ENCODE results near the gene UBAP2L.
"Not testable (repeated sequence)": the region's sequence is repeated elsewhere in the genome, so short reads cannot be mapped to it uniquely, and the experiment has no call there.

Gene UBAP2L

GRCh38 chr1:154240294-154240833 is 19.6 kb downstream of the UBAP2L start:
- DNase-seq (ENCODE audit: low read depth, low spot score) = no peak

GRCh38 chr1:154241703-154242351 is 21.1 kb downstream of the UBAP2L start:
- DNase-seq (ENCODE audit: low read depth, low spot score) = no peak

GRCh38 chr1:154253671-154254070 is 32.9 kb downstream of the UBAP2L start:
- no peak for DNase-seq (ENCODE audit: low read depth, low spot score)

GRCh38 chr1:154256686-154257085 is 35.9 kb downstream of the UBAP2L start:
- DNase-seq (ENCODE audit: low read depth, low spot score) = no peak

GRCh38 chr1:154258784-154259183 is 38.0 kb downstream of the UBAP2L start:
- no peak for DNase-seq (ENCODE audit: low read depth, low spot score)

DNA sequence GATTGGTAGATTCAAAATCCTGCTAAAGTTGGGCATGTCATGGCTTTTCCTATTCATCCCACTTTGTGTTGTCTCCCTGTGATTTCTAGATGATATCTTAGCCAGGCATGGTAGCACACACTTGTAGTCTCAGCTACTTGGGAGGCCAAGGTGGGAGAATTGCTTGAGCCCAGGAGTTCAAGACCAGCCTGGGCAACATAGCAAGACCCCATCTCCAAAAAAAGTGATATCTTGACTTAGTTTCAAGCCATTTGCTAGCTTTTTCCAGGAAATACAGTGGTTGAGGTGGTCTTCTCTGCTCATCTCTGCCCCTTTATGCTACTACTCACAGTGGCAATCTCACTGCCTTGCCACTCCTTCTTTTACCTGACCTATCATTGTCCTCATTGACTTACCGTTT is 39.4 kb downstream of the UBAP2L start:
- no peak for DNase-seq (ENCODE audit: low read depth, low spot score)

DNA sequence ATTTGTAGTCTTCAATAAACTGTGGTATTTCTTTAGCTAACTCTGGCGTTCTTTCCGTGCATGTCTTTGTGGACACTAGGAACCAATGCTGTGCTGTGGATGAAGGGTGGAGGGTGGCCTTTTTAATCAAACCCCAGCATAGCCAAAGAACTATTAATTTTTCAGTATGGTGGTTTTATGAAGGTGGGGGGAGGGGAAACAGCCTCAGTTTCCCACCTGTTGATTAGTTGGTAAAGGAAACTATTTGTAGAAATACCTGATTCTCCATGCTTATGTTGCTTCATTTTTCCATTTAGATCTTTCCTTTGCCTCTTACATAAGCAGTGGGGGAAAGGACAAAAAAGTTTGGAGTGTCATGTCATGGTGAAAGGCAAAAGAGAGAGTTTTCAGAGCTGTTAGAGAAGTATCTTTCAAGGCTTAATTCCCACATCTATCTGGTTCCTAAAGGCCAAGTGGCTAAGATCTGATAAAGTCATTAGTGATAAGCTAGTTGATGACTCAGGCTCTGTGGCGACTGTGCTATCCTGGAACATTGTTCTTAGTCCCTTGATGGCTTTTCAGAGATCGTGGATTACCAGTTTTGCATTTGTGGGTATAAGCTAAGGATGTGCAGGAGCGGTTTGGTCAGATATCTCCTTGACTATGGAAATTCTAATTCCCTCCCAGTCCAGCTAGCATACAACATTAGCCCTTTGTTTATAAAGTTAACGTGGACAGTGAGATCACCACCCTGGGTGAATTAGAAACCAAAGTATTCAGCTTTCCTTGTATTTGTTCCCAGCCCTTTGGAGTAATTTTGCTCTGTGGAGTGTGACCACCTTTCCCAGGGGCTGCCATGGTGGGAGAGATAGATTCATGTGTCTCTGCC is 42.9 kb downstream of the UBAP2L start:
- no peak for DNase-seq (ENCODE audit: low read depth, low spot score)

DNA sequence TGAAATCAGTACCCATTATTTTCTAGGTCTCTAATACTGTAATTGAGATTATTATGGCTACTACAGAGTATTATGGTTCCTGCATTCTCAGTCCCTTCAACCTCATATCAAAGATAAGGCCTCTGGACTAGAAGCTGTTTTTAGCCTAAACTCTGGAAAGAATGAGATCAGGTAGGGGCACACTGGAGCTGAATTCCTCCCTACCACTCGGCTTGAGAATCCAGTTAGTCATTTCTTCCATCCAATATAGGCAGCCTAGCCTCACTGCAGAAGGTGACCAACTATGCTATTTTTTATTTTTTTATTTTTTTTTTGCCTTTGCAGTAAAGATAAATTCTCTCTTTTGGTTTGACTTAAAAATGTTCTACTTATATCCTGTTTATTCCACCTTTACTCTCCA is 43.7 kb downstream of the UBAP2L start:
- no peak for DNase-seq (ENCODE audit: low read depth, low spot score)

GRCh38 chr1:154265586-154265985 is 44.8 kb downstream of the UBAP2L start:
- DNase-seq (ENCODE audit: low read depth, low spot score) = no peak

DNA sequence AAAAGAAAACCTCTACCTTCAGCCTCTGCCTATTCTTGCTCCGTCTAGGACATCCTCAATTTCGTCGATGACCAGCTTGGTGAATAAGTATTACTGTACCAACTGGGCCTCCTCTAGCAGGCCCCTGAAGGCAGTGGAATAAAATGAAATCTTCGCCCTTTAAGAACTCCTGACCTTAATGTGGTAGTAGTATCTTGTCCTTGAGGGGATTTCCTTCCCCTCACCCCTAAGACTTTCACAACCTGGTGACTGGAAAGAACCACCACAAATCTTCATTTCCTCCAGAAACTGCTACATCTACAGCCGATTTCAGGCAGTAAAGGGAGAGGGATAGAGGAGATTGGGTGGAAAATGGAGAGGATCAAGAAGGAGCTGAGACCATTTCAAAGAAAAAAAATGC is 50.1 kb downstream of the UBAP2L start:
- no peak for DNase-seq (ENCODE audit: low read depth, low spot score)

DNA sequence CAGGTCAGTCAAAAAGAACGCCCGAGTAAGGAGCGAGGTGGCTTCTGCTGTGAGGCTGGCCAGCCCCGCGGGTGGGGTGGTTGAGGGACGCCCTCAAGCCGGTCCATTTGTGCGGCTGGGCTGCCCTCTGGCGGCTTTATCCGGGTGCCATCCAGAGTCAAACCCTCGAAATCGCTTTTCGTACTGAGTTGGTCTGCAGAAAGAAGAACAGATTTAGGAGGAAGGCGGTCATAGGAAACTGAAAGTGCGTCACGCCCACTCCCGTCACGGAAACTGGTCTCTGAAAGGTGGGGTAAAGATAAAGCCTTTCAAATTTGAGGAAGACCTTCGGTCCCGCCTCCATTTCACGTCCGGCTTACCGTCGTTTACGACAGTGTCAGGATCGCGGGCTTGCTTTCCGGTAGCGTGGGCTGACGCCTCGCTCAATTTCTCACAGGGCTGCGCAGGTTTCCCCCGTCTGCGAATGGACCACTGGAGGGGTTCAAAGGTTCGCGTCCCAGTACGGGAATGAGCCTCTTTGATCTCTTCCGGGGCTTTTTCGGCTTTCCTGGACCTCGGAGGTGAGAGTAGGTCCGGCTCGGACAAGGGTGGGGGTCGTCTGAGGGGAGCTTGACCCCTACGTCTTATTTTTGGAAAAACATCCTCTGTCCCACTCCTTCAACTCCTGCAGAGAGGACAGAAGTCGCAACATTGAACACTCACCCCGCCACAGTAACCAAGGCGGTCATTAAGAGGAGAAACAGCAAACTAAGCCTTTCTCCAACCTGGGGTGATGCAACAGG is 51.7 kb downstream of the UBAP2L start, which contains the start of gene HAX1:
TSS of gene HAX1 (plus strand) at position 413 of the 782 bp plus-strand sequence. CDS start at position 508, 95 bp downstream.
- DNase-seq (ENCODE audit: low read depth, low spot score) = peak; percentile 96

DNA sequence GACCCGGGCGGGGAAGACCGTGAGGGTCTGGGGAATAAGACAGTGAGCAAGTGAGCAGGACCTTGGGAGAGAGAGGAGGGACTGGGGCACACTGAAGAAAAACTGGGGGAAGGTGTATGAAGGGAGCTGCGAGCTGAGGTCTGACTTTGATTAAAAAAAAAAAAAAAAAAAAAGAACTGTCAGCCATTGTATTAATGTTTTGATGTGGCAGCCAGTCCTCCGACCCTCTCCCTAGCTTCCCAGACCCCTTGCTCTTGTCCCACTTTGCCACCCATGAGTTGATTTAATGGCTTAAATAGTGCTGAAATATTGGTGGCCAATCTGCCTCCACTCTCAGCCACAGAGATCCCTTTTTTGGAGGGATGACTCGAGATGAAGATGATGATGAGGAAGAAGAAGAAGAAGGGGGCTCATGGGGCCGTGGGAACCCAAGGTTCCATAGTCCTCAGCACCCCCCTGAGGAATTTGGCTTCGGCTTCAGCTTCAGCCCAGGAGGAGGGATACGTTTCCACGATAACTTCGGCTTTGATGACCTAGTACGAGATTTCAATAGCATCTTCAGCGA is 52.3 kb downstream of the UBAP2L start:
- DNase-seq (ENCODE audit: low read depth, low spot score) = peak; percentile 6

GRCh38 chr1:154276797-154277196 is 56.0 kb downstream of the UBAP2L start:
- peak; percentile 23 for DNase-seq (ENCODE audit: low read depth, low spot score)

GRCh38 chr1:154287591-154287990 is 66.8 kb downstream of the UBAP2L start:
- not testable (repeated sequence) for DNase-seq (ENCODE audit: low read depth, low spot score)

GRCh38 chr1:154288661-154289060 is 67.9 kb downstream of the UBAP2L start:
- no peak for DNase-seq (ENCODE audit: low read depth, low spot score)

DNA sequence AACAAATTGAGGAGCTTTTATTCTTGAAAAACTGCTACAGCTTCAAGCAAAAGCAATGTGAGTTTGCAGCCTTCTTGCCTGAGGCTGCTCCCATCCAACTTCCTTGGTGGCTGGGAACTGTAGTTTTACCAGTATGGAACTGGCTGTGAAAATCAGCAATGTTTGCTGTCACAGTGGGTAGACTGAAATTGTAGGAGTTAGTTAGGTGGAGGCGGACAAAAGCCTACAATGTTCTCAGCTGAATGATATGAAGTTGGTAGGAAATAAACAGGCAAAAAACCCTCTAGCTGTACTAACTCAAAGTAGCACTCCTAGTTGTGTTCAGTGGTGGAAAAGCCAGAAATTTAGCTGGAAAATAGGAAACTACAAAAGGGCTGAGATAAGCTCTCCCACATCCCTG is 70.2 kb downstream of the UBAP2L start:
- no peak for DNase-seq (ENCODE audit: low read depth, low spot score)

- DNase-seq (ENCODE audit: low read depth, low spot score) = no peak
These were observed 74.9 kb downstream of the UBAP2L start for GRCh38 chr1:154295408-154296235.

DNA sequence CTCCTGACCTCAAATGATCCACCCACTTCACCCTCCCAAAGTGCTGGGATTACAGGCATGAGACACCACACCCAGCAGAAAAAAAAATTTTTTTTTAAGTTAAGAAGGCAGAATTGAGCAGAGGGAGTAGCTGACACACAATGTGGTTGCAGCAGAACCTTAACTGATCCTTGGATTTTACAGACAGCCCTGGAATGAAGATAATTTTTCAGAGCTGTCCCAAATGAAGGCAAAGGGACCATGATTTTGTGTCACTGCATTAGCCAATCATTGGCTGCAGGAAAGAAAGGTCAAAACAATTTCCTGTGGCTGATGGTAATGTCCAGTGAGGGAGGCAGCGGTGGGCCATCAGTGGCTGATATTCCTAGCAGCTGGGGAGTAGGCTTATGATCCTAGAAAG is 80.8 kb downstream of the UBAP2L start:
- no peak for DNase-seq (ENCODE audit: low read depth, low spot score)

DNA sequence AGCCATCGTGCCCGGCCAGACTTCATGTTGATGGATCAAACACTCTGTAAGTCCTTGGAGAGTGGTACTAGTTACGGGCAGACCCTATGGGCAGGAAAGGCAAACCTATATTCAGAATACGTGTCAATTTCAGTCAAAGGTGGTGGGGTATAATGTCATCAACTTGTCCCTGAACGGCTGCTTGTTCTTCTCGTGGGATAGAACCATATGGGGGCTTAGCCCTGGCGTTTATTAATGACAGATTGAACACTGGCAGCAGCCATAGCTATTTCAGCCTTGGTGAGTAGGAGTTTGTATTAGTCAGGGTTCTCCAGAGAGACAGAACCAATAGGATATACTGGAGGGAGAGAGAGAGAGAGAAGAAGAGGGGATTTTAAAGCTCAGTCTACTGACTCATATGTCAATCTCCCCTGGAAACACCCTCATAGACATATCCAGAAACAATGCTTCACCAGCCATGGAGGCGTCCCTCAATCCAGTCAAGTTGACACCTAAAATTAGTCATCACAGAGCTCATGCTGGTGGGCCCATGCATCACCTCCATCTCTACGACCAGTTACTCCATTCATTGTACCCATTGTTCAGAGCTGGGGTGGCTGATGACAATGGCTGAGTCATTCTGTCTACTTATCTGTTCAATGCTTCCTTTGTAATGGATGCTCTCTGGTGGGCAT is 84.0 kb downstream of the UBAP2L start:
- DNase-seq (ENCODE audit: low read depth, low spot score) = no peak

DNA sequence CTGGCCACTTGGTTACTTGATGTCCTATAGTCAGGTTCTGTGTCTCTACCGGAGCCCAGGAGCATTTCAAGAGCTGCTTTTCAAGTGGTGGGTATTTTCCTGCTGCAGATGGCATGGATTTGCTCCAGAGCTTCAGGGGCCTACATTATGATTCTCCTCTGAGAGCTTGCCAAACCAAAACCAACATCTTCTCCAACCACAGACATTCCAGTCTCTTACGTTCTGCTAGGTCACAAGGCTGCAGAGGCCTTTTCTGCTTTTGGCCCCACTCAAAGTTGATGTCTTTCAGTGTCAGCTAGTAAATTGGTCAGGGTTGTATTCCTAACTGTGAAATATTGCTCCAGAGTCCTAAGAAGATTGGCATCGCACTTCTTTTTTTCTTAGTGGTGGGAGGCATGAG is 85.4 kb downstream of the UBAP2L start:
- no peak for DNase-seq (ENCODE audit: low read depth, low spot score)

Data from ELF-1 (cell line).